GM23338 (cell line): Measurements from ENCODE around the gene PRELID1. TPM values are rescaled to one million over a fixed set of nuclear protein-coding genes. Genes with fewer than 3 reads are reported as not detected.

Experiments used
- ATAC-seq: fragments of 200-7000 bp; cut with Tn5 transposase; 3 replicates; pipeline ENCODE4 v1.9.1; 2020
- DNase-seq: peaks from one replicate; pipeline ENCODE4 v3.0.0-alpha.2; 2015; ENCODE audit warnings: low spot score
- H2AFZ ChIP-seq: fragments of 200-600 bp; sonication (generic); 2 replicates; pipeline ENCODE4 v1.8.0; 2016; ENCODE audit warnings: antibody characterized with exemption, mild to moderate bottlenecking, moderate library complexity
- H3F3A ChIP-seq: fragments of 200-600 bp; sonication (generic); replicated peaks from 2 replicates; pipeline ENCODE4 v1.8.0; 2017; ENCODE audit warnings: antibody characterized with exemption, mixed run types, low read depth
- H3K27ac ChIP-seq: fragments of 200-600 bp; sonication (generic); 2 replicates; pipeline ENCODE4 v1.6.1; 2016; ENCODE audit warnings: low read depth
- H3K27me3 ChIP-seq: fragments of 200-600 bp; sonication (generic); 2 replicates; pipeline ENCODE4 v1.8.0; 2016; ENCODE audit warnings: mild to moderate bottlenecking, mixed run types, moderate library complexity; ENCODE audit not compliant: insufficient read depth
- H3K36me3 ChIP-seq: fragments of 200-600 bp; sonication (generic); 2 replicates; pipeline ENCODE4 v1.8.0; 2016; ENCODE audit warnings: mild to moderate bottlenecking; ENCODE audit not compliant: insufficient read depth
- H3K4me1 ChIP-seq: fragments of 200-600 bp; sonication (generic); 2 replicates; pipeline ENCODE4 v1.8.0; 2016; ENCODE audit warnings: mild to moderate bottlenecking, moderate library complexity; ENCODE audit not compliant: insufficient read depth
- H3K4me2 ChIP-seq: fragments of 200-600 bp; sonication (generic); 2 replicates; pipeline ENCODE4 v1.7.1; 2017; ENCODE audit warnings: mixed run types
- H3K4me3 ChIP-seq: fragments of 200-600 bp; sonication (generic); 2 replicates; pipeline ENCODE4 v1.6.1; 2016; ENCODE audit warnings: mixed run types
- H3K79me2 ChIP-seq: fragments of 200-600 bp; sonication (generic); replicated peaks from 2 replicates; pipeline ENCODE4 v1.8.0; 2017; ENCODE audit warnings: mild to moderate bottlenecking; ENCODE audit not compliant: insufficient read depth
- H3K9me2 ChIP-seq: fragments of 200-600 bp; sonication (generic); 2 replicates; pipeline ENCODE4 v1.8.0; 2017; ENCODE audit not compliant: insufficient read depth
- H4K20me1 ChIP-seq: fragments of 200-600 bp; sonication (generic); replicated peaks from 2 replicates; pipeline ENCODE4 v1.8.0; 2017; ENCODE audit warnings: mild to moderate bottlenecking; ENCODE audit not compliant: insufficient read depth
- H3K27ac Mint-ChIP-seq: 2 replicates; pipeline ENCODE4 v1.8.0; 2020; ENCODE audit warnings: inconsistent platforms, mild to moderate bottlenecking, moderate library complexity, mixed read lengths
- H3K27me3 Mint-ChIP-seq: 3 replicates; pipeline ENCODE4 v1.8.0; 2022; ENCODE audit warnings: low read depth, mild to moderate bottlenecking, moderate library complexity, mixed read lengths, inconsistent platforms; ENCODE audit not compliant: insufficient read depth, poor library complexity
- H3K36me3 Mint-ChIP-seq: 3 replicates; pipeline ENCODE4 v1.8.0; 2021; ENCODE audit warnings: low read depth, mild to moderate bottlenecking, inconsistent platforms, moderate library complexity, mixed read lengths
- H3K4me1 Mint-ChIP-seq: 3 replicates; pipeline ENCODE4 v1.8.0; 2020; ENCODE audit warnings: mild to moderate bottlenecking, inconsistent platforms, mixed read lengths
- H3K4me3 Mint-ChIP-seq: 3 replicates; pipeline ENCODE4 v1.8.0; 2021; ENCODE audit warnings: moderate library complexity, mild to moderate bottlenecking, inconsistent platforms, mixed read lengths
- H3K9me3 Mint-ChIP-seq: 3 replicates; pipeline ENCODE4 v1.8.0; 2020; ENCODE audit warnings: moderate library complexity, mild to moderate bottlenecking, inconsistent platforms, mixed read lengths
- EZH2 ChIP-seq: fragments of 200-600 bp; sonication (generic); IDR thresholded peaks from one replicate; pipeline ENCODE4 v1.8.0; 2017; ENCODE audit warnings: antibody characterized with exemption, mild to moderate bottlenecking, low read depth; ENCODE audit not compliant: unreplicated experiment
- EZH2phosphoT487 ChIP-seq: fragments of 200-600 bp; sonication (generic); IDR thresholded peaks from one replicate; pipeline ENCODE4 v1.8.1; 2018; ENCODE audit warnings: antibody characterized with exemption; ENCODE audit not compliant: unreplicated experiment
- JUNB ChIP-seq: IDR thresholded peaks from one replicate; pipeline ENCODE4 v1.6.1; 2016; ENCODE audit warnings: antibody characterized with exemption; ENCODE audit not compliant: unreplicated experiment
- STAT1 ChIP-seq: IDR thresholded peaks from one replicate; pipeline ENCODE4 v1.6.1; 2016; ENCODE audit warnings: antibody characterized with exemption; ENCODE audit not compliant: unreplicated experiment
- ZNF331 ChIP-seq: fragments of 250-450 bp; sonication (Bioruptor Pico); IDR thresholded peaks from 2 replicates; pipeline ENCODE4 v1.5.0; 2020; ENCODE audit warnings: low read depth, mild to moderate bottlenecking, moderate library complexity
- polyA plus RNA-seq: library from polyadenylated mRNA; unstranded; fragments of >200 nt; fragmentation: Nextera tagmentation; extraction: Ambion mirVana; gene quantifications from 2 replicates; pipeline ENCODE4 v1.2.1, GENCODE V29; 2016
- total RNA-seq: library from RNA; depleted of rRNA; stranded (reverse); fragments of >200 nt; shearing (Covaris generic); gene quantifications from 2 replicates; pipeline ENCODE4 v1.2.3, GENCODE V29; 2014
- TF ChIP-seq, protein P1 (sequence below): fragments of 250-450 bp; sonication (Bioruptor Pico); IDR thresholded peaks from 2 replicates; pipeline ENCODE4 v1.5.0; 2020; ENCODE audit warnings: mild to moderate bottlenecking, moderate library complexity
- TF ChIP-seq, protein P2 (sequence below), 2 experiments: fragments of 200-600 bp in 1 of 2; sonication (generic) in 1 of 2; conservative IDR thresholded peaks; 2 replicates each; pipeline versions ENCODE4 v1.5.1 to v1.6.1; 2016 to 2017; ENCODE audit warnings: antibody characterized with exemption in 2 of 2, low read depth in 2 of 2, mild to moderate bottlenecking in 2 of 2, moderate library complexity in 1 of 2

The PRELID1 gene
- total and polyA plus RNA-seq, 2 experiments from 2014 or later: 328 to 349 TPM

DNA sequence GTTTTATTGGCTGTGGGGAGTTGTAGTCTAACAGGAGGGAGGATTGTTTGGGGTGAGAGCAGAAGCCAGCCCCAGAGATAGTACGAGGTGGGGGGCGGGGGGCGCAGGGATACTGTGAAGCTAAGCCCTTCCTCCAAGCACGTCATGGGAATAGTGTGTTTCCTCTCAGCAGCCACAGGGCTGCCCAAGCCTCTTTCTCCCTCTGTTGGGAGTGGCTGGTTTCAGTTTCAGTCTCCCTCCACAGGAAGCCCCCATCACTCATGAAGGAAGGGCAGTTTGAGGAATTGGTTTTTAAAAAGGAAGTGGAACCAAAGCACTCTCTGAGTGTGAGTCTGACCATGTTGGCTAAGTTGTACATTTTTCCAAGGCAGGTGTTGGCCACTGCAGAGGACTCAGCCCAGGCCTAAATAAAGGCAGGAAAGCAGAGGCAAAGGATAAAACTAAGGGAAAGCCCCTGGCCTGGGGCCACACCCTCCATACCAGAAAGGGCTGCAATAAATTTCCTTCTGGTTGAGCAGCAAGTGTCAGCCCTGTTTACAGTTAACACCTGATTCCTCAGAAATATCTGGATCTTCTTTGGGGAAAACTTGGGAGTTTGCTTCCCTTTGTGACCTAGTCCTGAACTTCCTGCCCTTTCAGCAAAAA is 3.2 kb upstream of the PRELID1 start:
- H4K20me1 ChIP-seq: peaks cover 33% of the 10 kb centered on the region
- Mint-ChIP-seq H3K4me1 (peaks cover 71% of the 10 kb centered on the region), H3K4me3 (no peak overlapping the region; the same call in 2 of the 3 replicates), H3K9me3 (no peaks in the 10 kb centered on the region; the same call in 2 of the 3 replicates), H3K27ac (peak overlapping the region; percentile 94), H3K36me3 (peaks cover 61% of the 10 kb centered on the region), H3K27me3 (peaks cover 41% of the 10 kb centered on the region)
- no peaks in the 10 kb centered on the region for H3K27me3 ChIP-seq
- peaks cover 38% of the 10 kb centered on the region for H3K4me1 ChIP-seq
- no peaks in the 10 kb centered on the region for H3K9me2 ChIP-seq
- H2AFZ ChIP-seq: no peak overlapping the region
- H3K79me2 ChIP-seq: peaks cover 20% of the 10 kb centered on the region
- no peak overlapping the region for H3K4me3 ChIP-seq
- peak overlapping the region; percentile 72 for H3K27ac ChIP-seq
- peaks cover 18% of the 10 kb centered on the region for H3K36me3 ChIP-seq
- ATAC-seq (peak; percentile 37), DNase-seq (peak; percentile 83)
- peaks cover 35% of the 10 kb centered on the region for H3F3A ChIP-seq
- TF ChIP-seq, protein P1, sequence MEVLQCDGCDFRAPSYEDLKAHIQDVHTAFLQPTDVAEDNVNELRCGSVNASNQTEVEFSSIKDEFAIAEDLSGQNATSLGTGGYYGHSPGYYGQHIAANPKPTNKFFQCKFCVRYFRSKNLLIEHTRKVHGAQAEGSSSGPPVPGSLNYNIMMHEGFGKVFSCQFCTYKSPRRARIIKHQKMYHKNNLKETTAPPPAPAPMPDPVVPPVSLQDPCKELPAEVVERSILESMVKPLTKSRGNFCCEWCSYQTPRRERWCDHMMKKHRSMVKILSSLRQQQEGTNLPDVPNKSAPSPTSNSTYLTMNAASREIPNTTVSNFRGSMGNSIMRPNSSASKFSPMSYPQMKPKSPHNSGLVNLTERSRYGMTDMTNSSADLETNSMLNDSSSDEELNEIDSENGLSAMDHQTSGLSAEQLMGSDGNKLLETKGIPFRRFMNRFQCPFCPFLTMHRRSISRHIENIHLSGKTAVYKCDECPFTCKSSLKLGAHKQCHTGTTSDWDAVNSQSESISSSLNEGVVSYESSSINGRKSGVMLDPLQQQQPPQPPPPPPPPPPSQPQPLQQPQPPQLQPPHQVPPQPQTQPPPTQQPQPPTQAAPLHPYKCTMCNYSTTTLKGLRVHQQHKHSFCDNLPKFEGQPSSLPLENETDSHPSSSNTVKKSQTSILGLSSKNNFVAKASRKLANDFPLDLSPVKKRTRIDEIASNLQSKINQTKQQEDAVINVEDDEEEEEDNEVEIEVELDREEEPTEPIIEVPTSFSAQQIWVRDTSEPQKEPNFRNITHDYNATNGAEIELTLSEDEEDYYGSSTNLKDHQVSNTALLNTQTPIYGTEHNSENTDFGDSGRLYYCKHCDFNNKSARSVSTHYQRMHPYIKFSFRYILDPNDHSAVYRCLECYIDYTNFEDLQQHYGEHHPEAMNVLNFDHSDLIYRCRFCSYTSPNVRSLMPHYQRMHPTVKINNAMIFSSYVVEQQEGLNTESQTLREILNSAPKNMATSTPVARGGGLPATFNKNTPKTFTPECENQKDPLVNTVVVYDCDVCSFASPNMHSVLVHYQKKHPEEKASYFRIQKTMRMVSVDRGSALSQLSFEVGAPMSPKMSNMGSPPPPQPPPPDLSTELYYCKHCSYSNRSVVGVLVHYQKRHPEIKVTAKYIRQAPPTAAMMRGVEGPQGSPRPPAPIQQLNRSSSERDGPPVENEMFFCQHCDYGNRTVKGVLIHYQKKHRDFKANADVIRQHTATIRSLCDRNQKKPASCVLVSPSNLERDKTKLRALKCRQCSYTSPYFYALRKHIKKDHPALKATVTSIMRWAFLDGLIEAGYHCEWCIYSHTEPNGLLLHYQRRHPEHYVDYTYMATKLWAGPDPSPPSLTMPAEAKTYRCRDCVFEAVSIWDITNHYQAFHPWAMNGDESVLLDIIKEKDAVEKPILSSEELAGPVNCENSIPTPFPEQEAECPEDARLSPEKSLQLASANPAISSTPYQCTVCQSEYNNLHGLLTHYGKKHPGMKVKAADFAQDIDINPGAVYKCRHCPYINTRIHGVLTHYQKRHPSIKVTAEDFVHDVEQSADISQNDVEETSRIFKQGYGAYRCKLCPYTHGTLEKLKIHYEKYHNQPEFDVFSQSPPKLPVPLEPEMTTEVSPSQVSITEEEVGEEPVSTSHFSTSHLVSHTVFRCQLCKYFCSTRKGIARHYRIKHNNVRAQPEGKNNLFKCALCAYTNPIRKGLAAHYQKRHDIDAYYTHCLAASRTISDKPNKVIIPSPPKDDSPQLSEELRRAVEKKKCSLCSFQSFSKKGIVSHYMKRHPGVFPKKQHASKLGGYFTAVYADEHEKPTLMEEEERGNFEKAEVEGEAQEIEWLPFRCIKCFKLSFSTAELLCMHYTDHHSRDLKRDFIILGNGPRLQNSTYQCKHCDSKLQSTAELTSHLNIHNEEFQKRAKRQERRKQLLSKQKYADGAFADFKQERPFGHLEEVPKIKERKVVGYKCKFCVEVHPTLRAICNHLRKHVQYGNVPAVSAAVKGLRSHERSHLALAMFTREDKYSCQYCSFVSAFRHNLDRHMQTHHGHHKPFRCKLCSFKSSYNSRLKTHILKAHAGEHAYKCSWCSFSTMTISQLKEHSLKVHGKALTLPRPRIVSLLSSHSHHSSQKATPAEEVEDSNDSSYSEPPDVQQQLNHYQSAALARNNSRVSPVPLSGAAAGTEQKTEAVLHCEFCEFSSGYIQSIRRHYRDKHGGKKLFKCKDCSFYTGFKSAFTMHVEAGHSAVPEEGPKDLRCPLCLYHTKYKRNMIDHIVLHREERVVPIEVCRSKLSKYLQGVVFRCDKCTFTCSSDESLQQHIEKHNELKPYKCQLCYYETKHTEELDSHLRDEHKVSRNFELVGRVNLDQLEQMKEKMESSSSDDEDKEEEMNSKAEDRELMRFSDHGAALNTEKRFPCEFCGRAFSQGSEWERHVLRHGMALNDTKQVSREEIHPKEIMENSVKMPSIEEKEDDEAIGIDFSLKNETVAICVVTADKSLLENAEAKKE (CRISPR knock-in tag): no peak
- TF ChIP-seq STAT1 (no peak), ZNF331 (no peak), EZH2phosphoT487 (no peak), EZH2 (no peak), JUNB (no peak)
- TF ChIP-seq, protein P2, sequence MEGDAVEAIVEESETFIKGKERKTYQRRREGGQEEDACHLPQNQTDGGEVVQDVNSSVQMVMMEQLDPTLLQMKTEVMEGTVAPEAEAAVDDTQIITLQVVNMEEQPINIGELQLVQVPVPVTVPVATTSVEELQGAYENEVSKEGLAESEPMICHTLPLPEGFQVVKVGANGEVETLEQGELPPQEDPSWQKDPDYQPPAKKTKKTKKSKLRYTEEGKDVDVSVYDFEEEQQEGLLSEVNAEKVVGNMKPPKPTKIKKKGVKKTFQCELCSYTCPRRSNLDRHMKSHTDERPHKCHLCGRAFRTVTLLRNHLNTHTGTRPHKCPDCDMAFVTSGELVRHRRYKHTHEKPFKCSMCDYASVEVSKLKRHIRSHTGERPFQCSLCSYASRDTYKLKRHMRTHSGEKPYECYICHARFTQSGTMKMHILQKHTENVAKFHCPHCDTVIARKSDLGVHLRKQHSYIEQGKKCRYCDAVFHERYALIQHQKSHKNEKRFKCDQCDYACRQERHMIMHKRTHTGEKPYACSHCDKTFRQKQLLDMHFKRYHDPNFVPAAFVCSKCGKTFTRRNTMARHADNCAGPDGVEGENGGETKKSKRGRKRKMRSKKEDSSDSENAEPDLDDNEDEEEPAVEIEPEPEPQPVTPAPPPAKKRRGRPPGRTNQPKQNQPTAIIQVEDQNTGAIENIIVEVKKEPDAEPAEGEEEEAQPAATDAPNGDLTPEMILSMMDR (conservative IDR thresholded peaks at IDR 0.05; ENCODE audit: low read depth in 2 of 2): peak; percentile 14 to 33; a peak in 2 of 4 replicates
- H3K4me2 ChIP-seq: no peak overlapping the region
